ENCODE results near the gene ADM5.

The ADM5 gene

DNA sequence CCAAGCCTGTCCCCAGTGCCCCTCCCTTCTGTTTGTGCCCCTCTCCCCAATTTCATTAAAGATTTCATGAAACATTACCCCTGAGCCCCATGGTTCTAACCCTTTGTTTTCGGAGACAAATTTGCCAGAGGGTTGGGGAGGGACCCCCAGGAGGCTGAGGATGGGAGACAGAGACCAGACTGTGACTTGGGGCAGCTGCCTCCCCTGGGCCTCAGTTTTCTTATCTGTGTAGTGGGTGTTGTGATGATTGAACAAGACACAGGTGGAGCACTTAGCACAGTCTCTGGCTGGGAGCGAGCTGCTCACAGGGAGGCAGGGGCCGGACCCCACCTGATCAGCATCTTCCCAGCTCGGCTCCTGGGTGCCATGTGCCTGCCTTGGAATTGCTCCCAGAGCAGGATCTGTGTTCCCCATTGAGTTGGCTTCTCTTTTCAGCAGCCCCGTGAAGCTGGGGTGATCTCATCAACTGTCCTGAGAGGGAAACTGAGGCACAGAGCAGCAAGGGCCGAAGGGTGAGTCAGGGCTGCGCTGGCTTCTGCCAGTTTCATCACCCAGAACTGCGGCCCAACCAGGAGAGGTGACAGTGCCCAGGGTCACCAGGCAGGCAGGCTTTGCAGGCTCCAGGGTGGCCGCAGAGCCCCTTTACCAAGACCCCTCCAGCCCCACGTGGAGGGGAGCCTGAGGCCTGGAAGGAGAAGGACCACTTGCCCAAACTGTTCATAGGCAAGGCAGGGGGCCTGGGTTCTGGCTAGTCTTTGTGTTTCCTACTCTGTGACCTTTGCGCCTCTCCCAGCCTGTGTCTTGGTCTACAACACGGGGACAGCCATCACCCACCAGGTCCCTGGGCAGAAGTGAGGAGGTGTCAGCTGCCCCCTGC lies 30.6 kb upstream of the ADM5 start:
- no peak for DNase-seq (ENCODE audit: low read depth)

DNA sequence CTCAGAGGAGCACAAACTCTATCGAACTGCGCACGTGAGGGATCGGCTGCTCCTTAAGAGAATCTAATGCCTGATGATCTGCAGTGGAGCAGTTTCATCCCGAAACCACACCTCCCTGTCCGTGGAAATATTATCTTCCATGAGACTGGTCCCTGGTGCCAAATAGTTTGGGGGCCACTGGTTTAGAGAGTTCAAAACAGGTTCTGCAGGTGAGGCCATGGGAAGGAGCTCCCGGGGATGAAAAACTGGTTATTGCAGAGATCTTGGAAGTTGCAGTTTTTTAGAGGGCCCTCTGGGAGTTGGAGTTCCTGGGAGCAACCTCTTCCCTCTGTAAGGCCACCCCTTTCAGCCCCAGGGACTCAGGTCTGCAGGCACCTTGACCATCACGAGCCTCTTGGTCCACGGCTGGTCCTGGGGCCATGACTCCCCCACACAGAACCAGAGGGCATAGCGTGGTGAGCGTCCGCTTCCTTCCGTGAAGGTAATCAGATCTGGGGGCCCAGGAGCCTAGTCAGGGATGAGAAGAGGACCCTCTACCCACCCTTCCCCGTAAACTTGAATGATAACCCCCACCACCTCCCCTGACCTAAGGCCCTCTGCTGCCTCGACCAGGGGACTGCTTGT lies 28.9 kb upstream of the ADM5 start:
- no peak for DNase-seq (ENCODE audit: low read depth)

DNA sequence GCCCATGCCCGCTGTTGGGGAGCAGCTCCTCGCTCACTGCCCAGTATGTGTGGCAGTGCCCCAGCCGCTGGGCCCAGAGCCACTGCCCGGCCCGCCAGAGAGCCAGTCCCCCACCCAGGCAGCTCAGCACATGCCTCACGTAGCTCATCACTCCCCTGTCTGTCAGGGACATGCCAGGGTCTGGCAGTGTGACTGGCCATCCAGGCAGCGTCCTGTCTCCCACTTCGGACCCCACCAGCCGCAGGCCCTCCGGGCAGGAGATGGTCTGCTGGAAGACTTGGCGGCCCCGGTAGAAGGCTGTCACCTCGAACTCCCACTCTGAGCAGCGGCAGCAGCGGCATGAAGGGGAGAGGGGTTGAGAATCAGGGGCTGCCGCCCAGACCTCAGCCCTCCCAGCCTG lies 27.4 kb upstream of the ADM5 start:
- DNase-seq (ENCODE audit: low read depth): no peak

DNA sequence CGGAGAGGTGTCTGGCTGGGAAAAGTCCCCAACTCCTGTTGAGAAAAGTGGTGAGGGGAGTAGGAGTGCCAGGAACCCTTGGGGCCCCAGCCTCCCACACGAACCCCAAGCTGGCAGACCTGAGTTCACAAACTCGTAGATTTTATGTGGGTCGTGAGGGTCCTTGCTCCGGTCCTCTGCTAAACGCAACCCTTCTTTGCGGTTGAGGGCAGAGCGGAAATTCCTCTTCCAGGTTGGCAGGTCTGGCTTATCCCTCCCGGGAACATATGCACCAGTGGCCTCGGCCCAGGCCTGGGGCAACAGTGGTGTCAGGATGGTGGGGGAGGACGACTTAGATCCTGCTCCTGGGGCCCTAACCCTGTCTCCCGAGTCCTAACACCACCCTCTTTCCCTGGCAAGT lies 26.2 kb upstream of the ADM5 start:
- DNase-seq (ENCODE audit: low read depth): no peak

DNA sequence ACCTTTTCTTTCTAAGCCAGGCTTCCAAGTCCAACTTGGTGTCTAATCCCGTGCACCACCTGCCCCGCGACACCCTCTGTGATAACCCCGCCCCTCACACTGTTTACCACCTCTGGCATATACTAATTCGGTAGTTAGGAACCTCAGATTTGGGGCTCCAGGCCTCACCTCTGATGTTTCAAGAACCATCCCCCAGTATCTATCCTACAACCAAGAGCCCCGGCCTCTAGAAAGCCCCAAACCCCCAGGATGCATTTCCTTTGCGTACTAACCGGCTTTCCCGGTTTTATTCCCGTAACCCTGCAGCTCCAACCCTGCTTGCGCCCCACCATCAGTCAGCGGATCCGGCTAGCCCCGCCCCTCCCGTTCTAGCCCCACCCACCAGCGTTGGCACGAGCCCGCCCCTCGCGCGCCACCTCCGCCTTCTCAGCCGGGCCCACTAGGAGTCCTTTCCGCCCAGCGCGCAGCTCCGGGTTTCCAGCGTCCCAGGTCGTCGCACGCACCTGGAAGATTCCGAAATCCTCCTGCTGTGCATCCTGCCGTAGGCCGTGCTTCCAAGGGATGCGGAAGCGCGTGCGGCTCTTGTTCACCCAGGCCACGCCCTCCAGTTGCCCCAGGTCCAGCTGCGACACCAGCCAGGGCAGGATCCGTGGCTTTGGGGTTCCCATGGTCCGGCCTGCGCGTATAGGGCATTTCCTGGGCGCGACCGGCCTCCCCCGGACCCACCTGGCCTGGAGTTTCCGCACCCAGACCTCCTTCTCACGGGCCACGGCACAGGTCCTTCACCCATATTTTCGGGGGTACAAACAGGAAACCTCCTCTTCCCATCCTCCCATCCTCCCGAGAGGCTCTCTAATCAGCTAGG lies 25.0 kb upstream of the ADM5 start:
- DNase-seq (ENCODE audit: low read depth): peak; percentile 85

DNA sequence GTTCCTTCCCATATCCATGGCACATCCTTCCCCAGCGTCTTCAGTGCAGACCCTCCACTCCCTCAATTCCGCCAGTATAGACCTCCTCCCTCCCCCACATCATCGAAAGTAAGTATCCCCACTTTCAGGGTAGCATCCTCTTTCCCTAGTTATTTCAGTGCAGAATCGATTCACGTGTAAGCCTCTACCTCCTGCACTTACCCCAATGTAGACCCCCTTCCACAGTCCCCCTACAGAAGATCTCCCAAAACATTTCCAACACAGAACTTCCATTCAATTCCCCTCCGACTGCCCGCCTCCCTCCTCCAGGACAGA lies 24.4 kb upstream of the ADM5 start:
- DNase-seq (ENCODE audit: low read depth): no peak

DNA sequence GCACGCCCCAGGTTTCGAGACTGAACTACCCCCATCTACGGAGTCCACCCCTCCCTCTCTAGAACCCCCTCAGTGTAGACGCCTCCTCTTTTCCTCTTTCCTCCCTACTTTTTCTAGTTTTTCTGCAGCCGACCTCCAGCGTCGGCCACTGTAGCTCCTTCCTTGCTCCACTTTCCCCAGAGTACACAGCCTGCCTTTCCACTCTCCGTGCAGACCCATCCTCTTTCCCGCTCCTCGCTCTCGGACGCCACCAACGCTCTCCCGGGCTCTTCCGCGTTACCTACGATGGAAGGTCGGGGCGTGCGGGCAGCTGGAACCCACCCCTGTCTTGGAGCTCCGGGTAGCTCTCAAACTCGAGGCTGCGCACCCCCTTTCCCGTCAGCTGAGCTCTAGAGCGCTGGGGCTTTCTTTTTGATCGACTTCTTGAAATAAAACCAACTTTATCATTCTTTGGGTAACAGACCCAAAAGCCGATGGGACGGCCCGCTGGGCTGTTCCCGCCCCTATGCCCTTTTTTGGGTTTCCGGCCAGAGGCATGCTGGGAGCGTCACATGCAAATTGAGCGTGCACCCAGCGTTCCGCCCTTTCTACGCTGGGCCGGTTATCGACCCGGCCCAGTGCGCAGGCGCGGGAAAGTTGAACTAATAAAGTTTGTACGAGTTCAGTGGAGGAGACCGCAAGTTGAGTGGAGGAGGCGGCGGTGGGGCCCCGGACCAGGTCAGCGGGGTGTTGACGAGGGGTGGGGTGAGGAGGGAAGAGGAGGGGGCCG lies 23.9 kb upstream of the ADM5 start, which contains the start of the genes BCL2L12 and IRF3:
TSS of gene BCL2L12 (plus strand) at position 583 of the 769 bp plus-strand sequence. CDS start 760 bp downstream, outside the sequence.
TSS of gene IRF3 (minus strand) at position 507 of the 769 bp plus-strand sequence. CDS start 1,019 bp downstream, outside the sequence.
- DNase-seq (ENCODE audit: low read depth): peak; percentile 98

DNA sequence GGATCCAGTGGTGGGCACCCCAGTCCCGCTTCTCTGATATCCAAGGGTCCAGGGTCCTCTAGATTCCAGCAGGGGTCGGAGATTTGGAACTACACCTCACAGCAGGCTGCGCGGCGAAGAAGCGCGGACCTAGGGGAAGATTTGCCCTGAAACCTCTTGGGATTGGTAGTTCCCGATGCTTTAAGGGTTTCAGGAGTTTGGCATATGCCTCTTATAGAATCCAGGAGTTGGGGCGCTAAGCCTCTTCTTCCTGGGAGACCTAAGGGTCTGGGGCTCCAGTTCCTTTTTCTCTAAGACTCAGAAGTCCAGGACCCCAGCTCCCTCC lies 23.3 kb upstream of the ADM5 start:
- no peak for DNase-seq (ENCODE audit: low read depth)

DNA sequence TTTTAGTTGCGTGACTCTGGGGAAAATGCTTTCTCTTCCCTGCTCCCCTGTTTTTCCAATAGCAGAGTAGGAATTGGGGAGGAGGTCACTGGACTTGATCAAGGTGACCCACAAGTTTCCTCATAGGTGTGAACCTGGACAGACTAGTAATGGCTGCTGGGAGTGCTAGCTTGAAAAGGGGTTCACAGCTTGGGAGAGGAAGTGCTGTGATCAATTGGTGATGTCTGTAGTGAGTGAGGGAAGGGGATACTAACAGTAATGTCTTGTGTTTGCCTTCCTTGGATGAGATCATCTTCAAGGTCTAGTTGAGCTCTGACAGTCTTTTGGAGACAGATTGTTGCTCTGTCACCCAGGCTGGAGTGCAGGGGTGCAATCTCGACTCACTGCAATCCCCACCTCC lies 21.9 kb upstream of the ADM5 start:
- no peak for DNase-seq (ENCODE audit: low read depth)

DNA sequence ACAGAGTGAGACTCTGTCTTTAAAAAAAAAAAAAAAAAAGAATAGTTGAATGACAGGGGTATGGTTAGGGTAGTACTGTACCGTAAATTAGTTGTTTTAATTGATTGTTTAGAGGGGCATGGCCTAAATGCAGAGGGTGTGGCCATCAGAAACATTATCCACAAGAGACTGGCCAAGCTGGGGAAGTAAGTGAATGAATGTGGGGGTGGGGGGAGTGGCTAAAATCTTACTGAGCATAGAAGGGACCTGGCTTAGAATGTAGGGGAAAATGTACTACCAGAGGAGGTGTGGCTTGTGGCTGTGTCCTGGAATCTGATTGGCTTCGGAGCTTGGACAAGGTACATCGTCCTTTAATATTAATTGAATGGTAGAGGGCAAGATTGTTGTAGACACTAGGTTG lies 19.9 kb upstream of the ADM5 start:
- DNase-seq (ENCODE audit: low read depth): no peak

DNA sequence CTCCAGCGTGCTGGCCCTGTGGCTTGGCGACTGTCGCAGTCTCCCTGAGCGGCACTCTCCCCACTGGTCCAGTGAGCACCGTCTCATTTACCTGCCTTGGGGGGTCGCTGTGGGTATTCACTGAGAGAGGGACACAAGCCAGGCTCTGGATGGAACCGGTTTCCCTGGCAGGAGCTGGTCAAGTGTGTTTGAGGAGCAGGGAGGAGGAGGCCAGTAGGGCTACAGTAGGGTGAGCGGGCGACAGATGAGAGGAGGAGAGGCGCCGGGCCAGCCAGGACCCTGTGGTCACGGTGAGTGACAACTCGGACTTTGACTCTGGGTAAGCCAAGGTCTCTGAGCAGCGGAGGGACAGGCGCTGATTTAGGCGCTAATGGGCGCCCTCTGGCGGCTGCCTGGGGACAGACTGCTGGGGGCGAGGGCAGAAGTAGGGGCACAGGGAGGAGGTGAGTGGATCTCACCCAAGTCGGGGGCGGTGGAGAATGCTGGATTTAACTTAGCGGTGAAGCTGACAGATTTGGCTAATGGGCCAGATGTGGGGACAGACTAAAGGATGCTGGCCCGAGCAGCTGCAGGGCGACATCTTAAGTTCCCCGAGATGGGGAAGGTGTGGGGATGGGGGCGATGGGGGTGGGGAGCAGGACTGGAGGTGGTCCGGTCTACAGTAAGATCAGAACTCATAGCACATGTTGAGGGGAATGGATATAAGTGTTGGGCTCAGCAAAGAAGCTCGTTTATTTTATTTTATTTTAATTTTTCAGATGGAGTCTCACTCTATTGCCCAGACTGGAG lies 17.1 kb upstream of the ADM5 start:
- peak; percentile 67 for DNase-seq (ENCODE audit: low read depth)

DNA sequence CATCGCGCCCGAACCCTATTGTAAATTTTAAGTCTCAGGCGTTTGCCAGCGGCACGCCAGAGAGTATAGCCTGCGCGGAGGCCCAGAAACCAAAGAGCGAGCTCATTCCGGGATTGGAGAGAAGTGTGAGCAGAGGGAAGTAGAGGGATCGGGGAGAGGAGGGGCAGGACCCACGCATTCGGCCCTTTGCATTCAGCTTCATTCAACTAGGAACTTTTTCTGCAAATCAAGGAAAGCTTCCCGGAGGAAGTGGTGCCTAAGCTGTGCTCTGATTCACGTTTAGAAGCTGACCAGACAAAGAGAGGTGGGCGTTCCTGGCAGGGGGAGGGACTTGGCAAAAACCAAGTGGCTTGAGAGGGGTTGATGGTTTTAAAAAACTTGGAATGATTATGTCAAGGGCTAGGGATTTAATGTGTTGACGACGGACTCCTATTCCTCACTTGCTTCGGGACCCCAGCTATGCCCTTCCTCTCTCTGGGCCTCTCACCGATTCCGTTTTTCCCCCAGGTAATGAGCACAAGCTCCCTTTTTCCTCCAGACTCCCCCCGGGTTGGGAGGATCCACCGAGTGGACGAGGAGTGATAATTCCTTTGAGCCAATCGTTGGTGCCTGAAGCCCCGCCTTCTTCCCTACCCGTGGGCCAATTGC lies 13.1 kb upstream of the ADM5 start:
- no peak for DNase-seq (ENCODE audit: low read depth)

DNA sequence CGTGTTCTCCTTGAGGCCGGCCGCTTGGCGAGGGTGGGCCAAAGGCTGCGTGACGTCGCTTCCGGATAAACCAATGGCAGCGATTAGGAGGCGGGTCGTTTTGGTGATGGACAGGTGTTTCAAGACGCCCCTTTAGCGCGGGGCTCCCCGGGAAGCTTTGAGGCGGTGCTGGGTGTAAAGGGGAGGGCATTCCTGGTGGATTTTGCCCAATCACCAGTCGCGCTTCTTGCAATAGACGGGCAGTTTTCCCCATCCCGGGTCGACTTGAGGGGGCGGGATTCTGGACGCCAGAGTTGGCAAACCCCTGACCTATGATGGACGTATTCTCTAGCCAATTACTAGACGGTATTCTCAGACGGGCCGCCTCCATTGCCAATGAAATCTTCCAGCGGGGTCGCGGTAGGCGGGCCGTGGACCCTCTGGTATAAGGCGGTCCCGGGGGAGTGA lies 12.6 kb upstream of the ADM5 start:
- peak; percentile 97 for DNase-seq (ENCODE audit: low read depth)

DNA sequence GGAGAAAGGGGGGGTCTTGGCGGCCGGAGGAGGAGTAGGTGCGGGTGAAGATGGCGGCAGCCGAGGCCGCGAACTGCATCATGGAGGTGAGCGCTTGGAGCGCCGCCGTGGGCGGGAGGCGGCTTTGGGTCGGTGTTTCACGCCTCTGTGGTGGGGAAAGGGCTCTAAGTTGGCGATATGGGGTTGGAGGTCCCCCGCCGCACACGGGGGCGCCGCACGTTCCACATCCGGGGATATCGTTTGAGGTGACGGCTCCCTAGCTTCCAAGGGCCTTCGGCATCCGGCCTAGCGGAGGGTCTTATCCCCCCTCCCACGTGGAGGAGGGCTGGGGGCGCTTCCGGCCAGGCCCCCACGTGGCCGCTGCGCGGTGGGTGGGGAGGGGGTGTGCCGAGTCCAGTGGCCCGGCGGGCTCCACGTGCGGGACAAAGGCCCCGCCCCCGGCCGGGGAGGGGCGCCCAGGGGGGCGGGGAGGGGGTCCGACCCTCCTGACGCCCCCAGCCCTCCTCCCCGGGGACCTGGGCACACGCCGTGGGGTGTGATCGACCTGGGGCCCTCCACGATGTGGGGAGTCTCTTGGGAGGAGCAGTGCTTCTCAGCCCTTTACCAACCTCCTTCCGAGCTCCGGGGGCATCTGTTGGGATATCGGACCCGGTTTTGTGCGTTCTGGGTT lies 12.0 kb upstream of the ADM5 start, which contains the start of gene PRMT1:
TSS of gene PRMT1 (plus strand) at position 41 of the 670 bp plus-strand sequence. CDS start at position 51, 10 bp downstream.
- DNase-seq (ENCODE audit: low read depth): peak; percentile 39

DNA sequence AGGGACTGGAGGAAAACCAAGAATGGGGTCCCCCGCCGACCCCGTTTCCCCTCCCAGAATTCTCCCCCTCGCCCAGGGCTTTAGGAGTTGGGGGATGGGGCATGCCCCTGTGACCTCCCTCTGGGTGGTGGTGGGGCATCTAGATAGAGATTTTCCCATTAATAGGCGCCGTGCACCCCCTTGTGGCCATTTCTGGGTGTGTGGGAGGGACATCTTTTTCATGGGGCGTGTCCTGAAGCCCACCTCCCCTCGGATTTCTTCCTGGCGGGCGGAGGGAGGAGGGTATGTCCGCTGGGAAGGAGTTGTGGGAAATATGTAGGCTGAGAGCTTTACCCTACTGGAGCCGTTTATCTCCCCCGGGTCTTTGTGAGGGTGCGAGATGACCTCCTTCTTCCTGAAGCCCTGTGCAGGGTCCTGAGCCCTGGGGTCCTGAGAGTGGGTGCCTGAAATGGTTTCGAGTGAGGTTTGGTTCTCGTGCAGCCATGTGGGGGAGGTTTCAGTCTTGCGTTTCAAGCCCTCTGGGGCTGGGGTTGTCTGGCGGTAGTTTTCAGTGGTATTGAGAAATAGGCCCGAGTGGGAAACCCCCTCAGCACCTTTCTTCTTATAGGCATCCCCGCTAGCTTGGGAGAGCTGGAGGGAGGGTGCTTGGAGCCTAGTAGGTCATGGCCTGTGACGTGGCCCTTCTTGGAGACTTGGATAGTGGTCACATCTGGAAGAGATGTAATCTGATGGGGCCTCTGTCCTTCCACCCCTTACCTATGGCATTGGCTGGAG lies 11.3 kb upstream of the ADM5 start:
- peak; percentile 69 for DNase-seq (ENCODE audit: low read depth)

DNA sequence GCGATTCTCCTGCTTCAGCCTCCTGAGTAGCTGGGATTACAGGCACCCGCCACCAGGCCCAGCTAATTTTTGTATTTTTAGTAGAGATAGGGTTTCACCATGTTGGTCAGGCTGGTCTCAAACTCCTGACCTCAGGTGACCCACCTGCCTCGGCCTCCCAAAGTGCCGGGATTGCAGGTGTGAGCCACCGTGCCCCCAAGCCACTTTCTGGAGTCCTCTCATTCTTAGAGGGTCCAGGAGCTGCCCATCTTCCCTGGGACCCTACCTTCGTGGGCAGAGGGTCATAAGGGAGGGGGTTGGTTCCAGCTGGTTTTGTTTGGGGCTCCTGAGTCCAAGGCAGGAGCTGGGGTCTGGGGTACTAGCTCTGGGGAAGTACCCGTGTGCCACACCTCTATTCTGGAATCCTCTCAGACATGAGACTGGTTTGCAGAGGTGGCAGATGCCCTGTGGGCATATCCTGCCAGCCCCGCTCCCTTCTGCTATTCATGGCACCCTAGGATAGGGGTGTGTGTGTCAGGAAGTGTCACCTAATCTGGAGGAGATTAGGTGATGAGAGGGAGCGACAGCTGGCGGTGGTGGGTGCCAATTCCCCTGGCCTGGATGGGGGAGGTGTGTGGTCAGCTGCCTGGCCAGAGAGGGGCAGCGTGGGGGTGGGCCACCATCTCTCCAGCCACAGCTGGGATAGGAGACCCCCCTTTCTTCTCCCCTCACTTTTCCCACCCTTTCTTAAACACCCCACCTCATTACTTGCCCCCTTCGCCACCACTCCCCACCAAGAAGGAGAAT lies 10.2 kb upstream of the ADM5 start:
- DNase-seq (ENCODE audit: low read depth): no peak

DNA sequence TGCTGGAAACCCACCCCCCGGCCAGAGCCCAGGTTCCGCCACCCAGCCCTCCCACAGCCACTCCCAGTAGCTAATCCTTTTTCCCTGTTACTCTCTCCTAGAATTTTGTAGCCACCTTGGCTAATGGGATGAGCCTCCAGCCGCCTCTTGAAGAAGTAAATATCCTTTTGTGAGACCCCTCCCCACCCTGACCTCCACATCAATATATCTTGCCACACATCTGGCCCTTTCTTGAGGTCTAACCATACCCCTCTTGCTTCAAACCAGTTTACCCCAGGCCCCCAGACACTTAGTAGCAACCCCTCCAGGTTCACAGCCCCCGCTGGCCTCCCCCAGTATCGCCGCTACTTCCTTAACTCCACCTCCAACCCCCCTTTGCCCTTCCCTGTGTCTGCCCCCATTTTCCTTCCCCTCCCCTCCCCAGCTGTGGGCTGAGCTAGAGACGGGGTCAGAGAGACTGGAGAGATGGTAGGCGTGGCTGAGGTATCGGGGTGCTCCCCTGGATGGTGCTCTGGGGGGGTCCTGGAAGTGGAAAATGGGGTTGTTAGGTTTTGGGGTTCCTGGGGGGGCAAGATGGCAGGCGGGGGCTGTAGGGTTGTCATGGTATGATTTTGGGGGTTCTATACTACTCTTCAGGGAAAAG lies 9.5 kb upstream of the ADM5 start:
- DNase-seq (ENCODE audit: low read depth): no peak

All from stimulated activated CD4-positive, alpha-beta T cell treated with anti-CD3 and anti-CD28 coated beads, Interleukin-2, amount 100 ng/mL, for 4 hours (primary cell).